Keratinocyte (primary cell): ENCODE measurements around the gene P2RY12. TPM values are rescaled to one million over a fixed set of nuclear protein-coding genes. Genes with fewer than 3 reads are reported as not detected.

Source experiments
- DNase-seq: peaks from one replicate; pipeline ENCODE4 v3.0.0-alpha.2; 2011; ENCODE audit warnings: low read depth, missing footprints, low spot score
- FAIRE-seq: peaks from 2 replicates; lab custom pipeline; 2011; peaks lifted over from hg19 to GRCh38; lab: Jason Lieb, UNC
- H2AFZ ChIP-seq: 2 replicates; pipeline ENCODE4 v1.6.0; 2012; ENCODE audit warnings: low read length, control low read depth, inconsistent platforms; ENCODE audit not compliant: control insufficient read depth
- H3K27ac ChIP-seq: 2 replicates; pipeline ENCODE4 v1.5.1; 2011; ENCODE audit warnings: low read length; ENCODE audit not compliant: control insufficient read depth, insufficient read depth
- H3K27me3 ChIP-seq: 3 replicates; pipeline ENCODE4 v1.6.0; 2011; ENCODE audit warnings: low read length; ENCODE audit not compliant: control insufficient read depth, insufficient read depth; ENCODE audit errors: extremely low read depth
- H3K36me3 ChIP-seq, 2 experiments: 2 replicates in 1 of 2; 3 replicates in 1 of 2; pipeline ENCODE4 v1.5.1; 2011; ENCODE audit warnings: low read length in 2 of 2, mild to moderate bottlenecking in 1 of 2; ENCODE audit not compliant: control insufficient read depth in 2 of 2, insufficient read depth in 2 of 2; ENCODE audit errors: extremely low read depth in 1 of 2
- H3K4me1 ChIP-seq: 3 replicates; pipeline ENCODE4 v1.5.1; 2011; ENCODE audit warnings: low read length; ENCODE audit not compliant: control insufficient read depth, insufficient read depth; ENCODE audit errors: extremely low read depth
- H3K4me2 ChIP-seq: 3 replicates; pipeline ENCODE4 v1.6.0; 2011; ENCODE audit warnings: low read depth, low read length; ENCODE audit not compliant: control insufficient read depth, insufficient read depth; ENCODE audit errors: extremely low read depth
- H3K4me3 ChIP-seq, 3 experiments: fragments of 200-600 bp in 1 of 3; sonication (generic) in 1 of 3; 2 replicates in 2 of 3; 3 replicates in 1 of 3; pipeline ENCODE4 v1.5.1; 2011 to 2016; ENCODE audit warnings: low read length in 3 of 3, mild to moderate bottlenecking in 3 of 3, control low read depth in 2 of 3, inconsistent platforms in 1 of 3, low read depth in 1 of 3, mixed read lengths in 1 of 3, mixed run types in 1 of 3, moderate library complexity in 1 of 3; ENCODE audit not compliant: control insufficient read depth in 2 of 3, insufficient read depth in 2 of 3; ENCODE audit errors: extremely low read depth in 1 of 3
- H3K79me2 ChIP-seq: 2 replicates; pipeline ENCODE4 v1.6.0; 2012; ENCODE audit warnings: low read length; ENCODE audit not compliant: control insufficient read depth, insufficient read depth
- H3K9ac ChIP-seq: 3 replicates; pipeline ENCODE4 v1.6.0; 2011; ENCODE audit warnings: low read length; ENCODE audit not compliant: control insufficient read depth, insufficient read depth; ENCODE audit errors: extremely low read depth
- H3K9me1 ChIP-seq: 3 replicates; pipeline ENCODE4 v1.6.0; 2011; ENCODE audit warnings: low read length; ENCODE audit not compliant: control insufficient read depth, insufficient read depth; ENCODE audit errors: extremely low read depth
- H3K9me3 ChIP-seq: 2 replicates; pipeline ENCODE4 v1.5.1; 2012; ENCODE audit warnings: low read depth, low read length; ENCODE audit not compliant: control insufficient read depth
- H4K20me1 ChIP-seq: 3 replicates; pipeline ENCODE4 v1.6.0; 2011; ENCODE audit warnings: low read length; ENCODE audit not compliant: control insufficient read depth, insufficient read depth; ENCODE audit errors: extremely low read depth
- EZH2 ChIP-seq: IDR thresholded peaks from one replicate; pipeline ENCODE4 v1.6.1; 2012; ENCODE audit warnings: inconsistent platforms, mild to moderate bottlenecking, low read length, moderate library complexity
- dilution Hi-C: fragments of 300-500 bp; cut with MboI; formaldehyde crosslinking; loops from one replicate; pipeline ENCODE4 v1.7.0; 2020; ENCODE audit warnings: low sequenced_read_pairs; ENCODE audit not compliant: extremely low pct_ligation_motif_present
- polyA plus RNA-seq, 5 experiments: library from polyadenylated mRNA; depleted of rRNA in 3 of 5; stranded (reverse) in 3 of 5; stranded (forward) in 1 of 5; unstranded in 1 of 5; fragments of >200 nt; gene quantifications; 1 replicate in 1 of 5; 2 replicates in 3 of 5; 3 replicates in 1 of 5; pipeline versions ENCODE4 v1.2.1 to v1.2.3, GENCODE V29; 2011 to 2012; ENCODE audit warnings: missing spikeins in 2 of 5, low read depth in 1 of 5, low replicate concordance in 1 of 5
- TF ChIP-seq, protein P1 (sequence below), 3 experiments: IDR thresholded peaks in 1 of 3; conservative IDR thresholded peaks in 1 of 3; optimal IDR thresholded peaks in 1 of 3; 2 replicates in 2 of 3; 3 replicates in 1 of 3; pipeline versions ENCODE3 to v1.5.1; 2011; ENCODE audit warnings: low read length in 3 of 3, mild to moderate bottlenecking in 3 of 3, moderate library complexity in 2 of 3, control low read depth in 1 of 3, inconsistent platforms in 1 of 3; ENCODE audit not compliant: insufficient read depth in 2 of 3; ENCODE audit errors: extremely low read depth in 1 of 3

P2RY12 gene
- polyA plus RNA-seq, 1 donor (not counting 4 experiments of a cell fraction or from before 2014, with no cell fraction given): not detected

DNA sequence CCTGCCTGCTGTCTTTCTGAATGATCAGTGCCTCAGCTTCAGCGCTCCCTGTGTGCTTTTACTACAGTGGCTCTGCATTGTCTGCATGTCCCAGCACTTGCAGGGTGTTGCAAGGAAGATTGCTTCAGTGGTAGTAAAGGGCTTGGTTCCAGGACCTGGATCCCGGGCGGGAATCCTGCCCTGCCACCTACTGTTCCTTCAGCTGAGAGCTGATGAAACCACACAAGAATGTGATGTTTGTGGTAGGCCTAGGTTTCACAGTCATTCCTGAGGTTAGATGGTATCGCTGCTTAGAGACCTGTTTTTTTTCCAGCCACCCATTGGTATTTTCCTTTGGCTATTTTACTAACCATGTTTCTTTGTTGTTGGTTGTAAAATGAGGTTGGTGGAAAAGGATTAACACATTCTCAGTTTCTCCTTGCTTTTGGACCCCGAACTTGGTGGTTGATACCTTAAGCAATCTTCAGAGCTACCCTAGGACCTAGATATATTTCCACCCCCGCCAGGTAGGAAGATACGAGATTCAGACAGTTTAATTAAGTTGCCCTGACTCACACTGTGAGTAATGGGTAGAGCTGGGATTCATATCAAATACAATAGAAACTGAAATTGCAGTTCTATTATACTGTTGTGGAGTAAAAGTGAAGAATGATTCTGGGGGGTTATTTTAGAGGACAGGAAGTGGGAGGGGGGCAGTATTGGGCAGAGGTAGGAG is 79.3 kb downstream of the P2RY12 start:
- Histone ChIP-seq H2AFZ (peak overlapping the region; percentile 68), H3K36me3 (peaks cover 12 to 13% of the 10 kb centered on the region in 2 experiments), H3K9me3 (no peaks in the 10 kb centered on the region), H4K20me1 (no peaks in the 10 kb centered on the region), H3K9me1 (no peaks in the 10 kb centered on the region), H3K79me2 (peaks cover 75% of the 10 kb centered on the region), H3K4me1 (peaks cover 82% of the 10 kb centered on the region), H3K4me2 (peak overlapping the region; percentile 93), H3K27me3 (no peaks in the 10 kb centered on the region), H3K9ac (peak overlapping the region; percentile 79), H3K27ac (peak overlapping the region; percentile 98), H3K4me3 (peak overlapping the region in 2 of 3 experiments; percentile 54 to 62)
- TF ChIP-seq, protein P1, sequence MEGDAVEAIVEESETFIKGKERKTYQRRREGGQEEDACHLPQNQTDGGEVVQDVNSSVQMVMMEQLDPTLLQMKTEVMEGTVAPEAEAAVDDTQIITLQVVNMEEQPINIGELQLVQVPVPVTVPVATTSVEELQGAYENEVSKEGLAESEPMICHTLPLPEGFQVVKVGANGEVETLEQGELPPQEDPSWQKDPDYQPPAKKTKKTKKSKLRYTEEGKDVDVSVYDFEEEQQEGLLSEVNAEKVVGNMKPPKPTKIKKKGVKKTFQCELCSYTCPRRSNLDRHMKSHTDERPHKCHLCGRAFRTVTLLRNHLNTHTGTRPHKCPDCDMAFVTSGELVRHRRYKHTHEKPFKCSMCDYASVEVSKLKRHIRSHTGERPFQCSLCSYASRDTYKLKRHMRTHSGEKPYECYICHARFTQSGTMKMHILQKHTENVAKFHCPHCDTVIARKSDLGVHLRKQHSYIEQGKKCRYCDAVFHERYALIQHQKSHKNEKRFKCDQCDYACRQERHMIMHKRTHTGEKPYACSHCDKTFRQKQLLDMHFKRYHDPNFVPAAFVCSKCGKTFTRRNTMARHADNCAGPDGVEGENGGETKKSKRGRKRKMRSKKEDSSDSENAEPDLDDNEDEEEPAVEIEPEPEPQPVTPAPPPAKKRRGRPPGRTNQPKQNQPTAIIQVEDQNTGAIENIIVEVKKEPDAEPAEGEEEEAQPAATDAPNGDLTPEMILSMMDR (optimal IDR thresholded peaks at IDR 0.05 in 1 of 3, IDR thresholded peaks at IDR 0.05 in 1 of 3, conservative IDR thresholded peaks at IDR 0.05 in 1 of 3; ENCODE audit: extremely low read depth in 1 of 3, insufficient read depth in 2 of 3, low read length in 3 of 3): peak; percentile 17 to 40 (median 29)
- TF ChIP-seq EZH2: no peak
- DNase-seq (peak; percentile 97), FAIRE-seq (peak; percentile 96)
- dilution Hi-C loops: no loop called here

- no peak for FAIRE-seq
- Histone ChIP-seq H3K4me2 (peak overlapping the region; percentile 93), H3K4me1 (peaks cover 68% of the 10 kb centered on the region), H3K27me3 (no peaks in the 10 kb centered on the region), H3K79me2 (peaks cover 72% of the 10 kb centered on the region), H3K9me1 (no peaks in the 10 kb centered on the region), H2AFZ (no peak overlapping the region), H4K20me1 (no peaks in the 10 kb centered on the region), H3K36me3 (peaks cover 20 to 21% of the 10 kb centered on the region in 2 experiments), H3K4me3 (no peak overlapping the region), H3K9me3 (no peaks in the 10 kb centered on the region), H3K27ac (peak overlapping the region; percentile 98), H3K9ac (peak overlapping the region; percentile 79)
- dilution Hi-C loops: no loop called here
- no peak for DNase-seq
- no peak for TF ChIP-seq EZH2
- TF ChIP-seq, protein P1 (optimal IDR thresholded peaks at IDR 0.05 in 1 of 3, IDR thresholded peaks at IDR 0.05 in 1 of 3, conservative IDR thresholded peaks at IDR 0.05 in 1 of 3; ENCODE audit: extremely low read depth in 1 of 3, insufficient read depth in 2 of 3, low read length in 3 of 3): no peak
These were observed 80.8 kb downstream of the P2RY12 start for GRCh38 chr3:151303751-151304150.
